ENCODE measurements around the gene TRIM54.
"Not testable (repeated sequence)": the region's sequence is repeated elsewhere in the genome, so short reads cannot be mapped to it uniquely, and the experiment has no call there.

TRIM54 gene

GRCh38 chr2:27256855-27257454 is 25.3 kb upstream of the TRIM54 start:
- DNase-seq (ENCODE audit: low spot score): no peak

- DNase-seq (ENCODE audit: low spot score): no peak
These were observed 24.2 kb upstream of the TRIM54 start for GRCh38 chr2:27258051-27258450.

GRCh38 chr2:27261241-27261925 is 20.8 kb upstream of the TRIM54 start:
- DNase-seq (ENCODE audit: low spot score): no peak

GRCh38 chr2:27261926-27262298 is 20.3 kb upstream of the TRIM54 start:
- no peak for DNase-seq (ENCODE audit: low spot score)

GRCh38 chr2:27262379-27263286 is 19.6 kb upstream of the TRIM54 start, which contains the start of gene SLC30A3:
Gene SLC30A3 (minus strand): TSS chr2:27263047. CDS start chr2:27262906, 141 bp downstream.
- DNase-seq (ENCODE audit: low spot score): no peak

GRCh38 chr2:27263287-27264252 is 18.7 kb upstream of the TRIM54 start:
- DNase-seq (ENCODE audit: low spot score): no peak

- DNase-seq (ENCODE audit: low spot score): no peak
These were observed 17.9 kb upstream of the TRIM54 start for GRCh38 chr2:27264253-27264752.

- DNase-seq (ENCODE audit: low spot score): peak; percentile 49
These were observed 17.3 kb upstream of the TRIM54 start for GRCh38 chr2:27264753-27265535.

GRCh38 chr2:27265536-27265870 is 16.7 kb upstream of the TRIM54 start:
- no peak for DNase-seq (ENCODE audit: low spot score)

GRCh38 chr2:27268296-27268695 is 13.9 kb upstream of the TRIM54 start:
- DNase-seq (ENCODE audit: low spot score): not testable (repeated sequence)

- DNase-seq (ENCODE audit: low spot score): no peak
These were observed 12.1 kb upstream of the TRIM54 start for GRCh38 chr2:27270131-27270530.

GRCh38 chr2:27270670-27271069 is 11.6 kb upstream of the TRIM54 start:
- no peak for DNase-seq (ENCODE audit: low spot score)

- DNase-seq (ENCODE audit: low spot score): no peak
These were observed 10.4 kb upstream of the TRIM54 start for GRCh38 chr2:27271631-27272340.

GRCh38 chr2:27272537-27273522 is 9.4 kb upstream of the TRIM54 start:
- DNase-seq (ENCODE audit: low spot score): not testable (repeated sequence)

- DNase-seq (ENCODE audit: low spot score): no peak
These were observed 6.7 kb upstream of the TRIM54 start, which contains the start of gene DNAJC5G for GRCh38 chr2:27275211-27276150. Gene DNAJC5G (plus strand): TSS chr2:27275433. CDS start chr2:27276729, 1,296 bp downstream.

GRCh38 chr2:27278010-27278409 is 4.2 kb upstream of the TRIM54 start:
- DNase-seq (ENCODE audit: low spot score): no peak

GRCh38 chr2:27280826-27281225 is 1.4 kb upstream of the TRIM54 start:
- DNase-seq (ENCODE audit: low spot score): no peak

GRCh38 chr2:27281442-27281841 is 787 bp upstream of the TRIM54 start:
- no peak for DNase-seq (ENCODE audit: low spot score)

All from NAMALWA (cell line).